PC-9 (cell line): ENCODE results near the gene SELENON.

Experiments used
- CTCF ChIP-seq: fragments of 200-600 bp; sonication (generic); conservative IDR thresholded peaks from 2 replicates; pipeline ENCODE4 v1.6.1; 2017; ENCODE audit warnings: mixed run types, antibody characterized with exemption, mild to moderate bottlenecking, moderate library complexity
- EZH2 ChIP-seq: fragments of 200-600 bp; sonication (generic); IDR thresholded peaks from 2 replicates; pipeline ENCODE4 v1.8.0; 2017; ENCODE audit warnings: antibody characterized with exemption, low read depth

DNA sequence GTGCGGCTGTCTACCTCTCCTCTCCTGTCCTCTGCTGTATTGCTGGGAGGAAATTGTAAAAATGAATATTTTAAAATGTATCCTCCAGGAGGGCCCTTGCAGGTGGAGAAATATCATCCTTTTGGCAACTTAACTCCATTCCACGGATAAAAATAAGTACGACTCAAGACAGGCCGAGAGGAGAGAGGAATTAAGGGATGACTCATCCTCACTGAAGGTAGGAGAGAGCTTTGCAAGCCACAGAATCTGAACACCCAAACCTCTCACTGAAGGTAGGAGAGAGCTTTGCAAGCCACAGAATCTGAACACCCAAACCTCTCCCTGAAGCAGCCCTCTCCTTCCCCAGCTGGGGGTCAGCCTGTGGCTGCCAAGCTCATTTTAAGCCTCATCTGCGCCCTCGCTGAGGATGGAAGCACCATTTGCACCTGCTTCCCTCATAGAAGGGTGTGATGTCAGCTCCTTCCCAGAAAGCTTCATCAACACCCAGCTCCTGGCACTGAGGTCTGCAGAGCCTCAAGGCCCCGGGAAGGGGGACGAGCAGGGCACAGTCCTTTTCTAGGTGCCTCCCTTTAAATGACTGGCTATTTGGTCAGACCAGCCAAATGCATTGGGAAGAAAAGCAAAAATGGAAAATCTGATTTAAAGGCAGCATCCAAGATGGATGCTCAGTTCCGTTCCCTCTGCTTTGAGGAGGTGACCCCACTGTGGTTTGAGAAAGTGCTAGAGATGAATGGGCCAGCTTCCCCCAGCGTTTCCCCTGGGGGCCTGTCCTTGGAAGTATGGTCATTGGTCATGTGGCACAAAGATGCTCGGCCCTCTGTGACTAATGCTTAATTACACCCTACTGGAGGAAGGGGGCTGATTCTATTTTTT lies 12.9 kb upstream of the SELENON start:
- TF ChIP-seq CTCF (no peak), EZH2 (no peak)
